Testis (tissue), 3 donors: ENCODE results near the gene FARS2. TPM values are rescaled to one million over a fixed set of nuclear protein-coding genes. Genes with fewer than 3 reads are reported as not detected.

Experiments
- DNase-seq: peaks from one replicate; pipeline ENCODE4 v3.0.0-alpha.2; 2019
- H3K27ac ChIP-seq, 2 donors: fragments of 200-600 bp; sonication (generic); one replicate each; pipeline ENCODE4 v1.5.1; 2019
- H3K27me3 ChIP-seq: fragments of 200-600 bp; sonication (generic); one replicate; pipeline ENCODE4 v1.5.1; 2019
- H3K36me3 ChIP-seq: fragments of 200-600 bp; sonication (generic); one replicate; pipeline ENCODE4 v1.5.1; 2017; ENCODE audit warnings: low read depth; ENCODE audit errors: missing control alignments
- H3K4me1 ChIP-seq: fragments of 200-600 bp; sonication (generic); one replicate; pipeline ENCODE4 v1.5.1; 2019
- H3K4me3 ChIP-seq, 2 donors: fragments of 200-600 bp; sonication (generic); one replicate each; pipeline ENCODE4 v1.5.1; 2017 to 2019
- H3K9me3 ChIP-seq: fragments of 200-600 bp; sonication (generic); one replicate; pipeline ENCODE4 v1.5.1; 2017
- POLR2A ChIP-seq: fragments of 450-650 bp; IDR thresholded peaks from one replicate; pipeline ENCODE4 v1.6.1; 2017; ENCODE audit warnings: antibody characterized with exemption, mild to moderate bottlenecking, moderate library complexity
- WGBS, 2 donors: methylation state at CpG; one replicate each; pipeline ENCODE4 v1.1.5; 2018; 5-methylcytosine and 5-hydroxymethylcytosine counted together
- intact Hi-C: fragments of 100-400 bp; cut with DNase I; formaldehyde crosslinking; loops from one replicate; pipeline ENCODE4 v1.15.1; 2023; ENCODE audit warnings: low total_unique reads
- polyA plus RNA-seq: library from polyadenylated mRNA; stranded (reverse); fragments of 350-450 nt; fragmentation: Illumina TruSeq; extraction: RNeasy Lipid Tissue Mini Kit (QIAGEN cat#74804); gene quantifications from one replicate; pipeline ENCODE4 v1.2.3, GENCODE V29; 2014; ENCODE audit warnings: low read depth, low replicate concordance; ENCODE audit not compliant: insufficient read depth
- total RNA-seq, 2 donors: library from RNA; depleted of rRNA; stranded (reverse); fragments of >200 nt; gene quantifications; one replicate each; pipeline ENCODE4 v1.2.3, GENCODE V29; 2016
- TF ChIP-seq, protein P1 (sequence below), 3 experiments: fragments of 450-650 bp in 2 of 3; fragments of 200-600 bp in 1 of 3; sonication (generic) in 1 of 3; IDR thresholded peaks; one replicate each; pipeline ENCODE4 v1.5.1; 2016 to 2019; ENCODE audit warnings: antibody characterized with exemption in 3 of 3, mild to moderate bottlenecking in 2 of 3, moderate library complexity in 1 of 3

FARS2 gene
- total and polyA plus RNA-seq, 3 donors from 2014 or later = 15.4 to 26.8 (median 22.1) TPM

DNA sequence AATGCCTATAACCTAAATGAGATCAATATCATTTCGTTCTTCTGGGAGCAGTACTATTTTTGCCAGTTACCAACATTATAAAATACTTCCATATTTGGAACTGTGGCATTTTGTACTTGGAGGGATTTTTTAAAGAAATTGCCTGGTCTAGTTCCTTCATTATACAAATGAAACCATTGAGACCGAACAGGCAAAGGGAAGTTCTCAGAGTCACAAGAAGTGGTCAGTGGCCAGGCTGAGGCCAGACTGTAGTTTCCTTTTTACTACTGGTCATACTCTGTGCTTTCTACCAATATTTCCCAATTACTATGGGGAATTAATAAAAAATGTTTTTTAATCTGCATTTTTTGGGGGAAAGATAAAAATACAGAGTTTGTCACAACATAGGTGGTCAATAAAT is 413.4 kb downstream of the FARS2 start:
- no peak overlapping the region for H3K4me3 ChIP-seq
- 77 to 82% methylated on average over 2 of the region's 2 CpGs for WGBS, 2 donors

DNA sequence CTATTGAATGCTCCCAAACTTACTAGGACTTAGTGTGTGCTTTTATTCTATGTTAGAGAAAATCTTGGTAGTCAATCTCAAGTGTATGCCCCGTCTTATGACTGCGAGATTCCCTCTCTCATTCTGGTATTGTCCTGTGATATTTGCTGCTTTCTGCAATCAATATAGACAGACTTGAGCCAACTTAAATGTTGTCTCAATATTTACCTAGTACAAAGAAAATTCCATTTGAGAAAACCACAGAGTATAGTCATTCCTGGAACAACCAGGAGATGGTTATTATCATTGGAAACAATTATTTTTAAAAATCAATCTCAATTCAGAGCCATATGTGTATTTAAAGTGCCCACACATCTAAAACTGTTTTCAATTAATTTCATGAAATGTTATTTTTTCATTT is 415.4 kb downstream of the FARS2 start:
- H3K27me3 ChIP-seq = no peaks in the 10 kb centered on the region
- H3K4me1 ChIP-seq = no peaks in the 10 kb centered on the region
- no peak overlapping the region for H3K27ac ChIP-seq
- 98% methylated on average over 2 of the region's 2 CpGs for WGBS, 2 donors
- H3K9me3 ChIP-seq = no peaks in the 10 kb centered on the region
- no peak overlapping the region for H3K4me3 ChIP-seq
- no peaks in the 10 kb centered on the region for H3K36me3 ChIP-seq
- TF ChIP-seq POLR2A = no peak
- TF ChIP-seq, protein P1, sequence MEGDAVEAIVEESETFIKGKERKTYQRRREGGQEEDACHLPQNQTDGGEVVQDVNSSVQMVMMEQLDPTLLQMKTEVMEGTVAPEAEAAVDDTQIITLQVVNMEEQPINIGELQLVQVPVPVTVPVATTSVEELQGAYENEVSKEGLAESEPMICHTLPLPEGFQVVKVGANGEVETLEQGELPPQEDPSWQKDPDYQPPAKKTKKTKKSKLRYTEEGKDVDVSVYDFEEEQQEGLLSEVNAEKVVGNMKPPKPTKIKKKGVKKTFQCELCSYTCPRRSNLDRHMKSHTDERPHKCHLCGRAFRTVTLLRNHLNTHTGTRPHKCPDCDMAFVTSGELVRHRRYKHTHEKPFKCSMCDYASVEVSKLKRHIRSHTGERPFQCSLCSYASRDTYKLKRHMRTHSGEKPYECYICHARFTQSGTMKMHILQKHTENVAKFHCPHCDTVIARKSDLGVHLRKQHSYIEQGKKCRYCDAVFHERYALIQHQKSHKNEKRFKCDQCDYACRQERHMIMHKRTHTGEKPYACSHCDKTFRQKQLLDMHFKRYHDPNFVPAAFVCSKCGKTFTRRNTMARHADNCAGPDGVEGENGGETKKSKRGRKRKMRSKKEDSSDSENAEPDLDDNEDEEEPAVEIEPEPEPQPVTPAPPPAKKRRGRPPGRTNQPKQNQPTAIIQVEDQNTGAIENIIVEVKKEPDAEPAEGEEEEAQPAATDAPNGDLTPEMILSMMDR (IDR thresholded peaks at IDR 0.05) = no peak
- no peak for DNase-seq
- intact Hi-C loops = no loop called here

More for the DNA sequence above, 413.4 kb downstream of the FARS2 start:
- Histone ChIP-seq H3K9me3 (no peaks in the 10 kb centered on the region), H3K27ac (no peak overlapping the region), H3K27me3 (no peaks in the 10 kb centered on the region), H3K4me1 (no peaks in the 10 kb centered on the region), H3K36me3 (no peaks in the 10 kb centered on the region)
- no peak for TF ChIP-seq POLR2A
- TF ChIP-seq, protein P1 (IDR thresholded peaks at IDR 0.05) = no peak
- intact Hi-C loops = no loop called here
- no peak for DNase-seq

DNA sequence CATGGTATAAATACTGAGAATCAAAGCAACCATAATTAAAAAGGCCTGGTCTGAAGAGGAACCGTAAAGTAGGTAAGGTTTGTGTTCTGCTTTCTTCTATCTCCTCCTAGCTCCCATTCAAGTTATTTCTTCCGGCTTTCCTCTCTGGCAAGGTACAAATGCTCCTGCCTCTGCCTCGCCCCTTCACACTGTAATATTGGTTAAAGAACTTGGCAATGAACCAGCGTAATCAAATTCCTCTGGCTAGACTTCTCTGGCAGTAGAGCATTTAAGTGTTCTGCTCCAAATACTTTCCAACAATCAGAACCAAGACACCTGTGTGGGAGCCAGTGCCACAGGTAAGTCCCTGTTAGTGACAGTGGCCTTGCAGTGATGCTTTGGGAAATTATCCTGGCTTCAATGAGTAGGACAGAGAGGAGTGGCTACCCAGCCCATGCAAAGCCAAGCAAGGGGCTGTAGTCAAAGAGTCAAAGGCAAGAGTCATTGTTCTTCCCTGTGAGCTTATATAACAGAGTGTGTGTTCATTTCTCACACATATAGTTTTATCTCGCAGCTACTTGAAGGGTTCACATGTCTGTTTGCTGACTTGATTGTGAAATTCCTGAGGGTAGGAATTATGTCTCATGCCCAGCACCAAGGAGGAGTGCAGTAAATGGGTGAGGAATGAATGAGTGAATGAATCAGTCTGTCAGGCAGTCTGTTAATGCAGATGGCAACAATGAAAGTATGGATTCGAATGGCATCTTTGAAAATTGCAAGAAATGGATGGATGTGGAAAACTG is 416.1 kb downstream of the FARS2 start:
- H3K4me3 ChIP-seq = no peak overlapping the region

DNA sequence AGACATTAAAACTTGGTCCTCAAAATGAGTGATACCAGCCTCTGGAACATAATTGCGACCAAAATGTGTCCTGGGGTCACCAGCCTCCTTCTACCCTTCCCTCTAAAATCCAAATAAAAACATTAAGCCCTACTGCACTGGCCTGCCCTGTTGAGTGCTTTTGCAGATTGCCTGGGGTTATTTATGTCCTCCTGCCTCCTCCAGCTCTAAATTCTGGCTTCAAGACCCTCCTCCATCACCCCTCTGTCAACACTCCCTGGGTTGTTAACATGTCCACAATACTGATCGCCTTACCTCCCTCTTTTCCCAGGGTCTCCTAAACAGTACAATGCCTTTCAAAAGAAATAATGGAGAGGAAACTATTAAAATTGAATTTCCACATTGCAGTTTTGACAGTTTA is 418.0 kb downstream of the FARS2 start:
- DNase-seq = no peak
- Histone ChIP-seq H3K4me3 (no peak overlapping the region), H3K36me3 (no peaks in the 10 kb centered on the region), H3K27me3 (no peaks in the 10 kb centered on the region), H3K9me3 (no peaks in the 10 kb centered on the region), H3K27ac (no peak overlapping the region), H3K4me1 (no peaks in the 10 kb centered on the region)
- TF ChIP-seq, protein P1 (IDR thresholded peaks at IDR 0.05) = no peak
- TF ChIP-seq POLR2A = no peak
- intact Hi-C loops = no loop called here
- WGBS, 2 donors = 62 to 69% methylated on average over 2 of the region's 2 CpGs

More for the DNA sequence above, 416.1 kb downstream of the FARS2 start:
- 85 to 92% methylated on average over 6 of the region's 6 CpGs for WGBS, 2 donors
- Histone ChIP-seq H3K27me3 (no peaks in the 10 kb centered on the region), H3K9me3 (no peaks in the 10 kb centered on the region), H3K36me3 (no peaks in the 10 kb centered on the region), H3K4me1 (no peaks in the 10 kb centered on the region), H3K27ac (no peak overlapping the region)
- DNase-seq = no peak
- intact Hi-C loops = no loop called here
- TF ChIP-seq, protein P1 (IDR thresholded peaks at IDR 0.05) = no peak
- no peak for TF ChIP-seq POLR2A

DNA sequence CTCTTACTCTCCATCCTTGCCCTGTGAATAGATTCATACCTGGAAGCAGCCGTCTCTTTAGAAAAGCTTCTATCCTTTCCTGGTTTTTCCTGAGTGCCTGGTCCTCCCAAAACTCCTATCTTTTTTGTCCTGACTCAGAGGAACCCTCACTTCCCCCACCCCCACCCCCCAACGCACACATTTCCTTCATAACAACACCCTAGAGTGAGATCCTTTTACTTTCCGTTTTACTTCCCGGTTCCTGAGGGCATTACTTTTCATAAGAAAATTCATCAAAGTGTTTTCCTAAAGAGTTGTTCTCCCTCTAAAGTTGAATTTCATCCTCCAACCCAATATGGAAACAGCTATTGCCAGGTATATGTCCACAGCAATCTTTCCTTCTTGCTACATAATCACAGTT is 418.4 kb downstream of the FARS2 start:
- Histone ChIP-seq H3K4me1 (no peaks in the 10 kb centered on the region), H3K9me3 (no peaks in the 10 kb centered on the region), H3K4me3 (no peak overlapping the region), H3K27me3 (no peaks in the 10 kb centered on the region), H3K27ac (no peak overlapping the region), H3K36me3 (no peaks in the 10 kb centered on the region)
- no peak for DNase-seq
- intact Hi-C loops = no loop called here
- TF ChIP-seq POLR2A = no peak
- TF ChIP-seq, protein P1 (IDR thresholded peaks at IDR 0.05) = no peak
- 53 to 56% methylated on average over 4 of the region's 4 CpGs for WGBS, 2 donors
